GM18870 (cell line): ENCODE measurements around the gene EVI5L.
"Not testable (repeated sequence)": the region's sequence is repeated elsewhere in the genome, so short reads cannot be mapped to it uniquely, and the experiment has no call there.

ENCODE experiments used
- ATAC-seq: cut with Tn5 transposase; IDR thresholded peaks from one replicate; pipeline ENCODE4 v1.9.1; 2021; ENCODE audit warnings: moderate library complexity; ENCODE audit not compliant: unreplicated experiment

EVI5L gene

GRCh38 chr19:7816040-7816439, 14.0 kb upstream of the EVI5L start:
- ATAC-seq: not testable (repeated sequence)

GRCh38 chr19:7817801-7818200, 12.2 kb upstream of the EVI5L start:
- no peak for ATAC-seq

- ATAC-seq: no peak
Measured at GRCh38 chr19:7818806-7819205, 11.2 kb upstream of the EVI5L start.

GRCh38 chr19:7819337-7819736, 10.7 kb upstream of the EVI5L start:
- ATAC-seq: no peak

- ATAC-seq: no peak
Measured at GRCh38 chr19:7820588-7820987, 9.4 kb upstream of the EVI5L start.

GRCh38 chr19:7822910-7823515, 7.0 kb upstream of the EVI5L start:
- ATAC-seq: no peak

GRCh38 chr19:7823686-7824301, 6.2 kb upstream of the EVI5L start:
- ATAC-seq: no peak

- ATAC-seq: no peak
Measured at GRCh38 chr19:7829166-7829520, 875 bp upstream of the EVI5L start.

- ATAC-seq: no peak
Measured at GRCh38 chr19:7830272-7830771, 304 bp downstream of the EVI5L start.

GRCh38 chr19:7830823-7831222, 805 bp downstream of the EVI5L start:
- no peak for ATAC-seq

- no peak for ATAC-seq
Measured at GRCh38 chr19:7831452-7831851, 1.4 kb downstream of the EVI5L start.

- ATAC-seq: no peak
Measured at GRCh38 chr19:7832009-7832408, 2.0 kb downstream of the EVI5L start.

- no peak for ATAC-seq
Measured at GRCh38 chr19:7832781-7833180, 2.8 kb downstream of the EVI5L start.

GRCh38 chr19:7833225-7834099, 3.4 kb downstream of the EVI5L start:
- no peak for ATAC-seq

- ATAC-seq: no peak
Measured at GRCh38 chr19:7839476-7839875, 9.5 kb downstream of the EVI5L start.

GRCh38 chr19:7840629-7841028, 10.6 kb downstream of the EVI5L start:
- no peak for ATAC-seq

- no peak for ATAC-seq
Measured at GRCh38 chr19:7841751-7842660, 12.0 kb downstream of the EVI5L start.

- ATAC-seq: no peak
Measured at GRCh38 chr19:7842661-7843294, 12.8 kb downstream of the EVI5L start.

GRCh38 chr19:7843521-7843920, 13.5 kb downstream of the EVI5L start:
- ATAC-seq: no peak

GRCh38 chr19:7844405-7844804, 14.4 kb downstream of the EVI5L start:
- no peak for ATAC-seq
